TTC549 (cell line): ENCODE results near the gene GPR21.
A peak's percentile ranks its signal among the peaks of the same experiment; 100 is the strongest.

ENCODE experiments used
- FAIRE-seq: peaks from 2 replicates; lab custom pipeline; 2012; peaks lifted over from hg19 to GRCh38; lab: Jason Lieb, UNC

Gene GPR21, protein sequence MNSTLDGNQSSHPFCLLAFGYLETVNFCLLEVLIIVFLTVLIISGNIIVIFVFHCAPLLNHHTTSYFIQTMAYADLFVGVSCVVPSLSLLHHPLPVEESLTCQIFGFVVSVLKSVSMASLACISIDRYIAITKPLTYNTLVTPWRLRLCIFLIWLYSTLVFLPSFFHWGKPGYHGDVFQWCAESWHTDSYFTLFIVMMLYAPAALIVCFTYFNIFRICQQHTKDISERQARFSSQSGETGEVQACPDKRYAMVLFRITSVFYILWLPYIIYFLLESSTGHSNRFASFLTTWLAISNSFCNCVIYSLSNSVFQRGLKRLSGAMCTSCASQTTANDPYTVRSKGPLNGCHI

GRCh38 chr9:123033352-123033751, at the start of gene GPR21:
GPR21 (plus strand) TSS chr9:123033667; CDS start chr9:123034567, 900 bp downstream.
- FAIRE-seq = no peak

- no peak for FAIRE-seq
These were observed 47.5 kb upstream of the GPR21 start for GRCh38 chr9:122986010-122986409.

DNA sequence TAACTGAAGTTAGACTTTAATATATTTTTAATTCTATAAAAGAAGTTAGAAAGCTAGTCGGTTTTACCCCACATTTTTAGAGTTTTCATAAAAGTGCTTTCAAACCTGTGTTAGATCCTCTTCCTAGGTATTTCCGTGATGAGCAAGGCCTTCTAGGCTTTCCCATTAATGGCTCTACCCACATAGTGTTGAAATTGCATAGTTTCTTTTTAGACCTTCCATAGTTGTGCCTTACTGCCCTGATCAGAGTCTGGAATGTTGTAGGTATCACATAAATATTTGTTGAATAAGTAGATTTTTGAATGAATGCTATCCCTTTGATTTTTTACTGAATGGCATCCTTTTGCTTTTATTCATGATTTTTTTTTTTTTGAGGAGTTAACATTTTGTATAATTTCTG, 45.3 kb upstream of the GPR21 start:
- FAIRE-seq = no peak

DNA sequence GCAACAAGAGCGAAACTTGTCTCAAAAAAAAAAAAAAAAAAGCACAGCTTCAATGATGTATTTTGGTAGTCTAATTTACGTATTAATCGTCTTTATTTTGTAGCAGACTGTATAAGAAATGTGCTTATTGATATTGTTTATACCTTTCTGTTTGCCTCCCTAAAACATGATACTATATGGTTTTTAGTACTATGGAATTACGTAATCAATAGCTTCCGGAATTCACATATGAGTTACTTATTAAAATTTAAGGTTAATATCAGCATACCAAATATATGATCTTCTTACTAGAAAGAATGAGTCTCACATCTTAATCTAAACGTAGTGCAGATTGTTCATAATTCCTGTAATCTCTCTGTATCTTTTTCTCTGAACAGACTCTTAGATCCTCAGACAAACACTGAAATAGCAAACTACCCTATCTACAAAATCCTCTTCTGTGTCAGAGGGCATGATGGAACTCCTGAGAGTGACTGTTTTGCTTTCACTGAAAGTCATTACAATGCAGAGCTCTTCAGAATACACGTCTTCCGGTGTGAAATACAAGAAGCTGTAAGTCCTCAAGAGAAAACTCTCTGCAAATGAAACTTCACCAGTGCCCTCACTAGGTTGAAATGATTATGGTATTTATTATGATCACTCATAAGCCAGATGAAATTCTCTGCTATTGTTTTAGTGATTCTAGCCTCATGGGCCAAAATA, 44.4 kb upstream of the GPR21 start:
- FAIRE-seq = no peak

- FAIRE-seq = peak; percentile 58
These were observed 42.1 kb upstream of the GPR21 start for GRCh38 chr9:122991370-122991830.

DNA sequence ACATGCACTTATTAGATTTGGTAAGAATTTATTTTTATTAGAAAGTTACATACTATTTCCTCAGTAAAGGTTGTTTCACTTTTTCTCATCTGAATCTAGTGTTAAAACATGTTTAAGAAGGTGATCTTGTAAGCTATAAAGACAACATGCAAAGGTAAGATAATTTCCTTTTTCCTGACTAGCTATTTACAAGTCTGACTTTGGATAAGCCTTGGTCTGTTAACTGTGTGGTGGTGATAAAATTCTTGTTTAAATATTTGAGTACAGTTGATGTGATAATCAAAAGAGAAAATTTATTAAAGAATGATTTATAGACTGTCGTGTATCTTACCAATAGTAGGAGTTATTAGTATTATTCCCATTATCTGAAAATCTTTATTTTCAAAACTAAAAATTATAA, 36.9 kb upstream of the GPR21 start:
- FAIRE-seq = no peak

- no peak for FAIRE-seq
These were observed 35.0 kb upstream of the GPR21 start for GRCh38 chr9:122998448-122998847.

DNA sequence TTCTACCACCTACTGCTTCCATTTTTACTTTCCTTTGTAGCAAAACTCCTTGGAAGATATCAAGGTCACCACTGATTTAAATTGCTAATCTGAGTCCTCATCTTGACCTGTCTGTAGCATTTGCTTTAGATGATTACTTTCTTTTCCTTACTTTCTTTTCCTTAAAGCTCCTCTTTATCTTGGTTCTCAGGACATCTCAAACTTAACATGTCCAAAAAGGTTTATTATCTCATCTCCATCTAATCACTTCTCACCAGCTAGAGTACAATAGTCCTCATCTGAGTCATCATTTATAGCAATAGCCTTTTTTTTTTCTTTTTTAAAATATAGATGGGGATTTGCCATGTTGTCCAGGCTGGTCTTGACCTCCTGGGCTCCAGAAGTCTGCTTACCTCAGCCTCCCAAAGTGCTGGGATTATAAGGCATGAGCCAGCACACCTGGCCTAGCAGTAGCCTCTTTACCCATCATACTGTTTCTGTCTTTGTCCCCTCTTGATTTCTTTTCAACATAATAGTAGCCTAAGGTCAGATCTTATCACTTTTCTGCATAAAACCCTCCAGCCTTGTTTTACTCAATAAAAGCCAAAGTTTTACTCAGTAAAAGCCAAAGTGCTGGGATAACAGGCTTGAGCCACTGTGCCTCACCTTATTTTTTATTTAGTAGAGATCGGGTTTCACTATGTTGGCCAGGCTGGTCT, 32.9 kb upstream of the GPR21 start:
- no peak for FAIRE-seq

DNA sequence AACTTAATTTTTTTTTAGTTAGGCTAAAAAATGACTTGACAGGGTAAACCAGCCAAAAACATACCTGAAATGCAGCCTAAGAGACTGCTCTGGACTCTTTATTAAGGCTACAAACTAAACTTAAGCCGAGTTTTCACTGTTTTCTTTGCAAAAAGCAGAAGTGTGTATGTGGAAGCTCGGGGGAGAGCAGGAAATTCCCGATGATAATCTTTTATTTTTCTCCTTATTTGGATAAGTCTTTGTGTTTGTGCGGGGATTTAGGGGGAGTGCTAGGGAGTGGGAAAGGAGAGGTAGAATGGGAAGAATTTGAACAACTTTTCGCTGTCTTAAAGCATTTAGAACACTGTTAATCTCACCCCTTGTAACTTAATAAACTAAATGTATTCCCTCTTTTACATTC, 30.7 kb upstream of the GPR21 start:
- no peak for FAIRE-seq

DNA sequence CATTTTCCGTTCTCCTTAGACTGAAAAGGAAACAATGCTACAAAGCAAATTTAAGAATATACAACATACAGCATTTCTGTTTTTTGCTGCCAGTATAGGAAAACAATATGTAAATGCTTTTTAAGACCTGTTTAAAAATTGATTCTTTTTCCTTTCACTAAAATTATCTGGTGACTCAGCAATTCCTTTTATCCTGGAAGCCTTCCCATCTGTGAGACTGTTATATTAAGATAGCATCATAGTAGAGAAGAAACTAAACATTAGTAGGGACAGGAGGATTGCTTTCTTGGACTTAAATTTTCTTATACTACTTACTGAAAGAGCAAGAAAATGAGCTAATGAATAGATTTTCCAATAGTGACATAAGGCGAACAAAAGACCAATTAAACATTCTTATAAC, 30.0 kb upstream of the GPR21 start:
- no peak for FAIRE-seq

DNA sequence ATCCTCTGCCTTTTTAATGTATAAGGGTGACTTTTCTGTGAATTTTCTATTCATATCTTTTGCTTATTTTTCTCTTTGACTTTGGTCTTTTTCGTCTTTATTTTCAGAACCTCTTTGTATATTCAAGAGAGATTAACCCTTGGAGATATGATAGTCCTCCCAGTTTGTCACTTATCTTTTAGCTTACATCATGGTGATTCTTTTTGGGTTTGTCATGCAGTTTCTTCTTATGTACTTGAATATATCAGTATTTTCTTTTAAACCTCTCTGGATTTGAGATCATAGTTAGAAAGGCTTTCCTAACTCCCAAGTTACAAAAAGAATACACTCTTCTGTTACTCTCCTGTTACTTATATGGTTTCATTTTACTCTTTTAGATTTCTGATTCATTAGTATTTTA, 27.5 kb upstream of the GPR21 start:
- no peak for FAIRE-seq

DNA sequence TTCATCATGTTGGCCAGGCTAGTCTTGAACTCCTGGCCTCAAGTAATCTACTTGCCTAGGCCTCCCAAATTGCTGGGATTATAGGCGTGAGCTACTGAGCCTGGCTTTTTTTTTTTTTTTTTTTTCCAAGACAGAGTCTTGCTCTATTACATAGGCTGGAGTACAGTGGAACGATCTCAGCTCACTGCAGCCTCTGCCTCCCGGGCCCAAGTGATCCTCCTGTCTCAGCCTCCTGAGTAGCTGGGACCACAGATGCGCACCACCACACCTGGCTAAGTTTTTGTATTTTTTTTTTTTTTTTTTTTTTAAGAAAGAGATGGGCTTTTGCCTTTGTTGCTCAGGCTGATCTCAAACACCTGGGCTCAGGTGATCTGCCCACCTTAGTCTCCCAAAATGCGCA, 26.2 kb upstream of the GPR21 start:
- FAIRE-seq = no peak

- no peak for FAIRE-seq
These were observed 24.6 kb upstream of the GPR21 start for GRCh38 chr9:123008909-123009308.

- no peak for FAIRE-seq
These were observed 22.1 kb upstream of the GPR21 start for GRCh38 chr9:123011380-123011779.

- no peak for FAIRE-seq
These were observed 21.5 kb upstream of the GPR21 start for GRCh38 chr9:123011878-123012528.

DNA sequence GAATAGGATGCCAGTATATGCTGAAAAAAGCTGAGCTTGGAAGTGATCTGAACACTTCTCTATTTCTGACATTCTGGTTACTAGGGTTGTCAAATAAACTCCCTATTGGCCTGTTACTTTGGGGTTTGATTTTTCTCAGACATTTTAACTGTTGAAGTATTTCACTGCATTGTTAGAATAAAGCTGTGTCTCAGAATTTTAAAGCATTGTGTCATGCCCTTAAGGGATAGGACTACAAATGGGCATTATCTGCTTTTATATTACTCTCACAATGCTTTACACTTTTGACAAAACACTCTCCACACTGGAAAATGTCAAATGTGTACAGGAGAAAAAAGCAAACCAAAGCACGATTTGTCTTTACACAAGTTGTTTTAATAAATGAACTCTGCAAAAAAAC, 16.8 kb upstream of the GPR21 start:
- no peak for FAIRE-seq

DNA sequence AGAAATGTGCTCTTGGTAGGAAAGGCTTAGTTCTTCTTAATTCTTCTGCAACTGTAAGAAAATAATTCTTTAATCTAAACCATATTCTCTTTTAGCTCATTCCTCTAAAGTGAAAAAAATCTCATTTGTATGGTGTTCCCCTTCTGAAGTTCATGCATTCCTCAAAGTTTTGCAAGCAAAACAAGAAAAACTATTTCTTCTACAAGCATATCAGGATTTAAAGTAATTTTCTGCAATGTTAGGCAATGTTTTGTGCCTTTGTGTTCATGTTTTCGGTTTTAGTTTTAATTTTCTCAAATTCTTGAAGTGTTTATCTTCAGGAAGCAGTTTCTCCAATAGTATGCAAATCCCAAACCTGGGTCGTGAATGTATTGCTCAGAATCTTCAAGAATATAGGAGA, 12.7 kb upstream of the GPR21 start:
- FAIRE-seq = no peak

DNA sequence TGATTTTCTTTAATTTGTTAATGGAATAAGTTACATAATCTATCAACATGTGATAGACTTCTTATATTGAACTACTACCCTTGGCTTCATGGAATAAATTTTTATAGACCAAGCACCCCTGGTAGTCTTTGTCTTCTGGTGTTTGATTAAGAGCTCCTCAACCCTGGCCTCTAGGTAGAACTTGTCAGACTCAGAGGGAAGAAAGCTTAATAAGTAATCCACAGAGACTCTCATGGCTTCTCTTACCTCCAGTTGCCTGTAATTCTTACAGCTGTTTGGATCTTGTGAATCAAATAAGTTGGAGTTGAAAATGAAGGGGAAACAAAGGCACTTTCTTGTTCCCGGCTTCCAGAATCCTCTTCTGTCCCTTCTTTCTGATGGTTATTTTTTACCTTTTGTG, 7.0 kb upstream of the GPR21 start:
- FAIRE-seq = no peak

DNA sequence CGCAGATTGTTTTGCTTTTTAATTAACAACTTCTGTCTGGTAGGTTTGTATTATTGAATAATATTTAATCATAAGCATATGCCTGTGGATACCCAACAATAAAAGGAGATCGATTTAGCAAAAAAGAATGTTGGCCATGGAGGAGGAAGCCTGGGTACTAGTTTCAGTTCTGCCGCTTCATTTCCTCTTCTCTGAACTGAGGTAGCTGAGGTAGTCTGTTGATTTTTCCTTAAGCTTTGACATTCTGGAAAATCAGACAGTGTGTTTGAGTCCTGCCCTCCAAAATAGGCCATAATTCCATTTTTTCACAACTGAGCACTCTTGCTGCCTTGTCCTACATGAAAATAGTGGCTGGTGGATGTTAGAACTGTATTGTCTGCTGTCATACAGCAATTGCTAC, 6.0 kb upstream of the GPR21 start:
- FAIRE-seq = no peak

DNA sequence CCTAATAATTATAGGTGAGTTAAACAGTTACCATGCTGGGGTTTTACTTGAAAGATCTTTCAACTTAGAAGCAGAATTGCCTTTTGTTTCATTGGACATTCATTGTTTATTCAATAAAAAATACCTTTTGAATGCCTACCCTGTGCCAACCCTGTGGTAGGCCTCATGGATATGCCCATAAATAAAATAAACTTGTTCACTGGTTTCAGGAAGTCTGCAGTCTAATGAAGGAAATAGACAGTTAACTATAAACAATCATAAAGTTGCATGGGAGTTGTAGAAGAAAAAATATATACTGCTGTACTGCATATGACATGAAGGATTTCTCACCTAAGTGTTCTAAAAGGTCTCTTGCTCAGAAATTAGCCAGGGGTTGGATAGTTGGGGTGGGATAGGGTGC, 5.3 kb upstream of the GPR21 start:
- no peak for FAIRE-seq

DNA sequence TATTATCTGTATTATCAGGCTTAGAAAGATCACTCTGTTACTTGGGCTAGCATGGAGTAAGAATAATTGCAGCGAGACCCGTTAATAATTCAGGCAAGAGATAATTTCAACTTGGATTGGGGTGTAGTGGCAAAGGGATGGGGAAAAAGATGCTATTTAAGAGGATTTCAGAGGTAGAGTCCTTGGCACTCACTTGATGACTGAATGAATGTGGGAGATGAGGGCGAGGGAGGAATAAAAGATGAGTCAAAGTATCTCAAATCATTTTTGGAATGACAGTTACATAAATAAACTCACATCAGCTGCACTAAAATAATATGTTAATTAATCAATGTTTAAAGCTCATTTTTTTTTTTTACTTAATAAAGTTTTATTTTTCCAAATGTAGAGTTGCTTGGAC, 4.5 kb upstream of the GPR21 start:
- no peak for FAIRE-seq

GRCh38 chr9:123031963-123032362, 1.5 kb upstream of the GPR21 start:
- FAIRE-seq = no peak
